Stimulated activated naive CD4-positive, alpha-beta T cell (primary cell): Measurements from ENCODE around the gene MED9.
"Not testable (repeated sequence)": the region's sequence is repeated elsewhere in the genome, so short reads cannot be mapped to it uniquely, and the experiment has no call there.

ENCODE experiments used
- DNase-seq, 6 experiments: peaks; one replicate each; lab custom pipeline; 2025; lab: John Stamatoyannopoulos, UW

Gene MED9

GRCh38 chr17:17476865-17477467 lies at the start of gene MED9:
TSS of gene MED9 (plus strand) at chr17:17477000. CDS start at chr17:17477042, 42 bp downstream.
- DNase-seq = peak; percentile 85 to 94 (median 94)

GRCh38 chr17:17429222-17429621 lies 47.6 kb upstream of the MED9 start:
- DNase-seq = no peak

- not testable (repeated sequence) for DNase-seq
Observed at GRCh38 chr17:17430924-17431323, 45.9 kb upstream of the MED9 start.

GRCh38 chr17:17431605-17432004 lies 45.2 kb upstream of the MED9 start:
- no peak for DNase-seq

- DNase-seq = no peak
Observed at GRCh38 chr17:17433000-17433703, 43.6 kb upstream of the MED9 start.

GRCh38 chr17:17434477-17434876 lies 42.3 kb upstream of the MED9 start:
- DNase-seq = no peak

GRCh38 chr17:17435323-17435722 lies 41.5 kb upstream of the MED9 start:
- no peak for DNase-seq

GRCh38 chr17:17437461-17437860 lies 39.3 kb upstream of the MED9 start:
- DNase-seq = no peak

- no peak for DNase-seq
Observed at GRCh38 chr17:17437893-17438292, 38.9 kb upstream of the MED9 start.

GRCh38 chr17:17440010-17440843 lies 36.6 kb upstream of the MED9 start:
- peak; percentile 34 to 77 (median 64) for DNase-seq

GRCh38 chr17:17440938-17441675 lies 35.7 kb upstream of the MED9 start:
- no peak for DNase-seq

GRCh38 chr17:17443173-17443572 lies 33.6 kb upstream of the MED9 start:
- no peak for DNase-seq

GRCh38 chr17:17445296-17445924 lies 31.4 kb upstream of the MED9 start:
- no peak for DNase-seq

- DNase-seq = no peak
Observed at GRCh38 chr17:17445925-17446665, 30.7 kb upstream of the MED9 start.

- DNase-seq = no peak
Observed at GRCh38 chr17:17446666-17447155, 30.1 kb upstream of the MED9 start.

- no peak for DNase-seq
Observed at GRCh38 chr17:17447264-17447663, 29.5 kb upstream of the MED9 start.

- DNase-seq = no peak
Observed at GRCh38 chr17:17448076-17448475, 28.7 kb upstream of the MED9 start.

- no peak for DNase-seq
Observed at GRCh38 chr17:17448723-17449122, 28.1 kb upstream of the MED9 start.

GRCh38 chr17:17453088-17453487 lies 23.7 kb upstream of the MED9 start:
- no peak for DNase-seq

- DNase-seq = no peak
Observed at GRCh38 chr17:17454276-17454675, 22.5 kb upstream of the MED9 start.

GRCh38 chr17:17454700-17455099 lies 22.1 kb upstream of the MED9 start:
- not testable (repeated sequence) for DNase-seq
